GM23248 (cell line): ENCODE measurements around the gene CPSF2. TPM values are rescaled to one million over a fixed set of nuclear protein-coding genes. Genes with fewer than 3 reads are reported as not detected.

Experiments used
- DNase-seq: peaks from one replicate; pipeline ENCODE4 v3.0.0-alpha.2; 2015
- H2AFZ ChIP-seq: fragments of 200-600 bp; sonication (generic); 2 replicates; pipeline ENCODE4 v1.6.1; 2016; ENCODE audit warnings: antibody characterized with exemption
- H3F3A ChIP-seq: fragments of 200-600 bp; sonication (generic); 2 replicates; pipeline ENCODE4 v1.6.1; 2016; ENCODE audit warnings: mild to moderate bottlenecking, antibody characterized with exemption, mixed run types; ENCODE audit not compliant: insufficient read depth
- H3K27ac ChIP-seq: fragments of 200-600 bp; sonication (generic); 2 replicates; pipeline ENCODE4 v1.5.1; 2016; ENCODE audit warnings: mild to moderate bottlenecking
- H3K27me3 ChIP-seq: fragments of 200-600 bp; sonication (generic); replicated peaks from 2 replicates; pipeline ENCODE4 v1.6.1; 2016; ENCODE audit warnings: mild to moderate bottlenecking; ENCODE audit not compliant: insufficient read depth
- H3K36me3 ChIP-seq: fragments of 200-600 bp; sonication (generic); 2 replicates; pipeline ENCODE4 v1.6.1; 2016; ENCODE audit warnings: low read depth, mild to moderate bottlenecking
- H3K4me1 ChIP-seq: fragments of 200-600 bp; sonication (generic); 2 replicates; pipeline ENCODE4 v1.6.1; 2016; ENCODE audit warnings: mild to moderate bottlenecking; ENCODE audit not compliant: insufficient read depth
- H3K4me2 ChIP-seq: fragments of 200-600 bp; sonication (generic); one replicate; pipeline ENCODE4 v1.6.1; 2016; ENCODE audit warnings: mild to moderate bottlenecking; ENCODE audit not compliant: unreplicated experiment
- H3K4me3 ChIP-seq: fragments of 200-600 bp; sonication (generic); 2 replicates; pipeline ENCODE4 v1.5.1; 2016; ENCODE audit warnings: mild to moderate bottlenecking
- H3K79me2 ChIP-seq: fragments of 200-600 bp; sonication (generic); 2 replicates; pipeline ENCODE4 v1.6.1; 2016; ENCODE audit warnings: mild to moderate bottlenecking; ENCODE audit not compliant: insufficient read depth
- H3K9ac ChIP-seq: fragments of 200-600 bp; sonication (generic); 2 replicates; pipeline ENCODE4 v1.6.1; 2016; ENCODE audit warnings: mild to moderate bottlenecking
- H3K9me2 ChIP-seq: fragments of 200-600 bp; sonication (generic); 2 replicates; pipeline ENCODE4 v1.6.1; 2016; ENCODE audit warnings: mixed run types, mild to moderate bottlenecking, moderate library complexity; ENCODE audit not compliant: insufficient read depth
- H3K9me3 ChIP-seq: fragments of 200-600 bp; sonication (generic); one replicate; pipeline ENCODE4 v1.6.1; 2017; ENCODE audit warnings: low read depth
- H4K20me1 ChIP-seq: fragments of 200-600 bp; sonication (generic); 2 replicates; pipeline ENCODE4 v1.6.0; 2016; ENCODE audit not compliant: insufficient read depth
- EZH2 ChIP-seq: fragments of 200-600 bp; sonication (generic); IDR thresholded peaks from 2 replicates; pipeline ENCODE4 v1.6.1; 2018; ENCODE audit warnings: antibody characterized with exemption, mild to moderate bottlenecking; ENCODE audit not compliant: insufficient read depth, poor library complexity, severe bottlenecking
- EZH2phosphoT487 ChIP-seq: fragments of 200-600 bp; sonication (generic); IDR thresholded peaks from 2 replicates; pipeline ENCODE4 v1.6.1; 2018; ENCODE audit warnings: antibody characterized with exemption, moderate library complexity, mild to moderate bottlenecking, low read depth; ENCODE audit not compliant: insufficient read depth
- WGBS, 2 experiments: methylation state at CpG; one replicate each; pipeline ENCODE4 v1.1.6; 2015 to 2017; ENCODE audit warnings: low lambda C conversion rate in 2 of 2, low coverage in 1 of 2; ENCODE audit errors: missing lambda C conversion rate in 2 of 2; 5-methylcytosine and 5-hydroxymethylcytosine counted together
- in situ Hi-C: fragments of 300-500 bp; cut with MboI; formaldehyde crosslinking; loops from 2 replicates; pipeline ENCODE4 v1.15.0; 2020
- polyA plus RNA-seq: library from polyadenylated mRNA; unstranded; fragments of >200 nt; fragmentation: Nextera tagmentation; extraction: Ambion mirVana; gene quantifications from 2 replicates; pipeline ENCODE4 v1.2.1, GENCODE V29; 2016
- total RNA-seq: library from RNA; depleted of rRNA; stranded (reverse); fragments of >200 nt; shearing (Covaris generic); gene quantifications from 2 replicates; pipeline ENCODE4 v1.2.3, GENCODE V29; 2014; rRNA removed

CPSF2 gene
- total and polyA plus RNA-seq, 2 experiments from 2014 or later, result 38.7 to 41.0 TPM

DNA sequence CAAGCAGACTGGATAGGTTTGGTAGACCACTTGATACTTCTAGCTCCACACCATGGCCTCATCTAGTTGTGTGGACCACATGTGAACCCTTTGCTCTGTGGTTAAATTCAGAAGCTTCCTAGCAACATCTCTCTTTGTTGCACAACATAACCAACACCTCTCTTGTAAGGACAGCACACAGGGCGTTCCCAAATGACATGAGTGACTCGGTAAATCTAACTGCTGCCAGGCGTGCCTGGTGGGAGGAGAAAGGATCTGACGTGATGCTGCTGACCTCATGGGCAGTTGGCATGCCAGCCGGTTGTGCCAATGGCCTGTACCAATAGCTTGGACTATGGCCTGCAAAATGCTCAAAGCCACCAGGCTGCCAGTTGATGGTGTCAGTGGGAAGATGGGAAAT is 93.8 kb downstream of the CPSF2 start:
- Histone ChIP-seq H3K4me2 (no peak overlapping the region), H3K9me2 (no peaks in the 10 kb centered on the region), H4K20me1 (no peaks in the 10 kb centered on the region), H3K4me1 (peaks cover 14% of the 10 kb centered on the region), H3K4me3 (no peak overlapping the region), H3F3A (peaks cover 16% of the 10 kb centered on the region), H3K79me2 (no peaks in the 10 kb centered on the region), H3K9ac (no peak overlapping the region), H2AFZ (no peak overlapping the region), H3K27me3 (peaks cover 24% of the 10 kb centered on the region; the same call in 1 of the 2 replicates), H3K9me3 (no peaks in the 10 kb centered on the region), H3K36me3 (no peaks in the 10 kb centered on the region), H3K27ac (no peak overlapping the region)
- TF ChIP-seq EZH2 (no peak), EZH2phosphoT487 (no peak)
- in situ Hi-C loops, result no loop called here
- WGBS, 2 experiments, result 44 to 51% methylated on average over 5 of the region's 5 CpGs
- DNase-seq, result peak; percentile 70

DNA sequence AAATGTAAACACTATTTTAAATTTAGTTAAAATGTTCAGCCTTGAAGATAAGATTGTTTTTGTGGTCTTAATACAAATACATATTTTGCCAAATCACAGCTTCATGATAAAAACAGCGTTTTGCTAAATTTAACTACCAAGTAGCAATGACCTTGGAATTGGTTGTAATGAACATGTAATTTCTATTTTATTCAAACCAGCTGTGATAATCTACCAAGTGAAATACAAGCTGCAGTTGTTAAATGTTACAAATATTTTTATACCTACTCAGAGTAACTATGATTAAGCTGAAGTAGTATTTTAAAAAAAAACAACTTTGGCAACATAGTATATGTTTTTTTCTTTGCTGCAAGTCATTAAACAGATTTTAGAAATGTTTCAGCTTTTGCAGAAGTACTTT is 96.2 kb downstream of the CPSF2 start:
- in situ Hi-C loops, result no loop called here
- H3K27ac ChIP-seq, result peak overlapping the region; percentile 10; the same call in 1 of the 2 replicates
- H4K20me1 ChIP-seq, result no peaks in the 10 kb centered on the region
- peak overlapping the region; percentile 24 for H3K4me2 ChIP-seq
- TF ChIP-seq EZH2phosphoT487 (peak; percentile 91), EZH2 (no peak)
- H3K4me3 ChIP-seq, result 0 out of 2 replicates have a peak overlapping the region, but pooled peaks have one; percentile 3
- DNase-seq, result peak; percentile 76
- no peaks in the 10 kb centered on the region for H3K79me2 ChIP-seq
- H3K27me3 ChIP-seq, result peaks cover 26% of the 10 kb centered on the region; the same call in 1 of the 2 replicates
- peaks cover 14% of the 10 kb centered on the region for H3K4me1 ChIP-seq
- H3K9me2 ChIP-seq, result no peaks in the 10 kb centered on the region
- WGBS, 2 experiments, result 0 to 4% methylated on average over 1 of the region's 1 CpG
- no peak overlapping the region for H3K9ac ChIP-seq
- H2AFZ ChIP-seq, result no peak overlapping the region
- H3K36me3 ChIP-seq, result no peaks in the 10 kb centered on the region
- H3K9me3 ChIP-seq, result no peaks in the 10 kb centered on the region
- H3F3A ChIP-seq, result peaks cover 16% of the 10 kb centered on the region

Other genes starting within 250 kb of the CPSF2 start
- 234 TPM in 2 replicates for gene FBLN5, start 174.3 kb upstream of the CPSF2 start, total RNA-seq
- 756 and 767 TPM in 2 replicates for gene FBLN5, start 174.3 kb upstream of the CPSF2 start, polyA plus RNA-seq
- gene TRIP11, start 81.9 kb upstream of the CPSF2 start, total RNA-seq, result 24.1 and 27.4 TPM in 2 replicates
- 65.4 and 69.5 TPM in 2 replicates for gene TRIP11, start 81.9 kb upstream of the CPSF2 start, polyA plus RNA-seq
- gene ATXN3, start 15.4 kb upstream of the CPSF2 start, total RNA-seq, result 35.7 and 75.6 TPM in 2 replicates
- 19.4 and 25.9 TPM in 2 replicates for gene ATXN3, start 15.4 kb upstream of the CPSF2 start, polyA plus RNA-seq
- gene NDUFB1, start 263 bp upstream of the CPSF2 start, total RNA-seq, result 136 and 144 TPM in 2 replicates
- gene NDUFB1, start 263 bp upstream of the CPSF2 start, polyA plus RNA-seq, result 321 and 336 TPM in 2 replicates
- gene SLC24A4, start 201.2 kb downstream of the CPSF2 start, total RNA-seq, result not detected in 2 replicates
- not detected in 2 replicates for gene SLC24A4, start 201.2 kb downstream of the CPSF2 start, polyA plus RNA-seq